Purkinje cell (primary cell): ENCODE measurements around the gene KDM8. TPM values are rescaled to one million over a fixed set of nuclear protein-coding genes. Genes with fewer than 3 reads are reported as not detected.

Experiments used
- polyA plus RNA-seq: library from polyadenylated mRNA; unstranded; fragments of >200 nt; fragmentation: Nextera tagmentation; gene quantifications from 2 replicates; pipeline ENCODE4 v1.2.1, GENCODE V29; 2014

KDM8 gene
- 0.34 and 1.0 TPM in 2 replicates for polyA plus RNA-seq

GRCh38 chr16:27203507-27204311, at the start of gene KDM8:
KDM8 (plus strand) TSS chr16:27203526; CDS start chr16:27210124, 6,598 bp downstream.

GRCh38 chr16:27268376-27269299, 65.3 kb downstream of the KDM8 start, which contains the start of gene NSMCE1:
NSMCE1 (minus strand) TSS chr16:27268772; CDS start chr16:27257570, 11,202 bp downstream.

Other genes with a start within 250 kb of the KDM8 start
- gene C16orf82, start 136.6 kb upstream of the KDM8 start, polyA plus RNA-seq: not detected in 2 replicates
- 60.3 and 77.7 TPM in 2 replicates for gene NSMCE1, start 65.2 kb downstream of the KDM8 start, polyA plus RNA-seq
- gene IL4R, start 110.4 kb downstream of the KDM8 start, polyA plus RNA-seq: not detected in 2 replicates
- gene IL21R, start 198.6 kb downstream of the KDM8 start, polyA plus RNA-seq: not detected in 2 replicates